Mucosa of stomach (tissue), 1 donor: ENCODE data around the gene SOX12.
A peak's percentile ranks its signal among the peaks of the same experiment; 100 is the strongest.

Source experiments
- H3K27me3 ChIP-seq: one replicate; pipeline ENCODE4 v1.7.0; 2013; ENCODE audit warnings: mild to moderate bottlenecking, low read length; ENCODE audit not compliant: control insufficient read depth, insufficient read depth
- H3K36me3 ChIP-seq: one replicate; pipeline ENCODE4 v1.7.0; 2013; ENCODE audit warnings: low read length; ENCODE audit not compliant: control insufficient read depth, insufficient read depth
- H3K4me1 ChIP-seq: one replicate; pipeline ENCODE4 v1.7.0; 2013; ENCODE audit warnings: mild to moderate bottlenecking, low read length; ENCODE audit not compliant: control insufficient read depth, insufficient read depth
- H3K4me3 ChIP-seq: one replicate; pipeline ENCODE4 v1.7.0; 2013; ENCODE audit warnings: low read length
- H3K9ac ChIP-seq: one replicate; pipeline ENCODE4 v1.7.0; 2013; ENCODE audit warnings: mild to moderate bottlenecking, low read length, moderate library complexity
- H3K9me3 ChIP-seq: one replicate; pipeline ENCODE4 v1.7.0; 2013; ENCODE audit warnings: mild to moderate bottlenecking, low read length, moderate library complexity; ENCODE audit not compliant: control insufficient read depth
- donor health status: Pancreatic carcinoma.

Gene SOX12

GRCh38 chr20:294602-295001 is 30.8 kb upstream of the SOX12 start:
- H3K9ac ChIP-seq: no peak overlapping the region
- no peaks in the 10 kb centered on the region for H3K9me3 ChIP-seq
- H3K36me3 ChIP-seq: no peaks in the 10 kb centered on the region
- no peak overlapping the region for H3K4me3 ChIP-seq
- peaks cover 14% of the 10 kb centered on the region for H3K4me1 ChIP-seq
- H3K27me3 ChIP-seq: no peaks in the 10 kb centered on the region

- H3K9me3 ChIP-seq: no peaks in the 10 kb centered on the region
- no peak overlapping the region for H3K9ac ChIP-seq
- H3K36me3 ChIP-seq: no peaks in the 10 kb centered on the region
- H3K4me1 ChIP-seq: peaks cover 22% of the 10 kb centered on the region
- no peaks in the 10 kb centered on the region for H3K27me3 ChIP-seq
- no peak overlapping the region for H3K4me3 ChIP-seq
Measured at GRCh38 chr20:295804-296203, 29.5 kb upstream of the SOX12 start.

- Histone ChIP-seq H3K9me3 (no peaks in the 10 kb centered on the region), H3K4me1 (peaks cover 24% of the 10 kb centered on the region), H3K27me3 (no peaks in the 10 kb centered on the region), H3K9ac (peak within 1 kb of the TSS; percentile 97), H3K36me3 (no peaks in the 10 kb centered on the region), H3K4me3 (peak within 1 kb of the TSS; percentile 93)
Measured at GRCh38 chr20:297098-297924, 28.0 kb upstream of the SOX12 start, which contains the start of gene ZCCHC3. ZCCHC3 (plus strand) TSS chr20:297570; CDS start chr20:297587, 17 bp downstream.

GRCh38 chr20:297925-298775 is 27.2 kb upstream of the SOX12 start:
- H3K27me3 ChIP-seq: no peaks in the 10 kb centered on the region
- no peaks in the 10 kb centered on the region for H3K36me3 ChIP-seq
- H3K4me3 ChIP-seq: peak overlapping the region; percentile 93
- peak overlapping the region; percentile 97 for H3K9ac ChIP-seq
- H3K4me1 ChIP-seq: peaks cover 24% of the 10 kb centered on the region
- H3K9me3 ChIP-seq: no peaks in the 10 kb centered on the region

- H3K4me1 ChIP-seq: peaks cover 24% of the 10 kb centered on the region
- H3K9ac ChIP-seq: peak overlapping the region; percentile 97
- no peaks in the 10 kb centered on the region for H3K9me3 ChIP-seq
- no peaks in the 10 kb centered on the region for H3K27me3 ChIP-seq
- no peaks in the 10 kb centered on the region for H3K36me3 ChIP-seq
- peak overlapping the region; percentile 93 for H3K4me3 ChIP-seq
Measured at GRCh38 chr20:298776-299391, 26.5 kb upstream of the SOX12 start.

GRCh38 chr20:300345-300990 is 24.9 kb upstream of the SOX12 start:
- peaks cover 24% of the 10 kb centered on the region for H3K4me1 ChIP-seq
- H3K4me3 ChIP-seq: no peak overlapping the region
- H3K9me3 ChIP-seq: no peaks in the 10 kb centered on the region
- H3K36me3 ChIP-seq: no peaks in the 10 kb centered on the region
- no peaks in the 10 kb centered on the region for H3K27me3 ChIP-seq
- H3K9ac ChIP-seq: no peak overlapping the region

GRCh38 chr20:301886-302848 is 23.2 kb upstream of the SOX12 start:
- Histone ChIP-seq H3K4me3 (no peak overlapping the region), H3K9me3 (no peaks in the 10 kb centered on the region), H3K4me1 (peaks cover 24% of the 10 kb centered on the region), H3K27me3 (no peaks in the 10 kb centered on the region), H3K36me3 (no peaks in the 10 kb centered on the region), H3K9ac (no peak overlapping the region)

- Histone ChIP-seq H3K4me3 (no peak overlapping the region), H3K4me1 (peaks cover 7% of the 10 kb centered on the region), H3K9me3 (no peaks in the 10 kb centered on the region), H3K9ac (no peak overlapping the region), H3K36me3 (no peaks in the 10 kb centered on the region), H3K27me3 (no peaks in the 10 kb centered on the region)
Measured at GRCh38 chr20:305745-306144, 19.6 kb upstream of the SOX12 start.

GRCh38 chr20:308427-309038 is 16.8 kb upstream of the SOX12 start:
- Histone ChIP-seq H3K4me3 (no peak overlapping the region), H3K9me3 (no peaks in the 10 kb centered on the region), H3K27me3 (no peaks in the 10 kb centered on the region), H3K36me3 (no peaks in the 10 kb centered on the region), H3K4me1 (no peaks in the 10 kb centered on the region), H3K9ac (no peak overlapping the region)

- no peaks in the 10 kb centered on the region for H3K9me3 ChIP-seq
- no peaks in the 10 kb centered on the region for H3K36me3 ChIP-seq
- peak overlapping the region; percentile 57 for H3K9ac ChIP-seq
- no peak overlapping the region for H3K4me3 ChIP-seq
- no peaks in the 10 kb centered on the region for H3K4me1 ChIP-seq
- H3K27me3 ChIP-seq: no peaks in the 10 kb centered on the region
Measured at GRCh38 chr20:309306-309840, 16.0 kb upstream of the SOX12 start.
